ENCODE measurements around the gene ZBP1.

ZBP1 gene, protein sequence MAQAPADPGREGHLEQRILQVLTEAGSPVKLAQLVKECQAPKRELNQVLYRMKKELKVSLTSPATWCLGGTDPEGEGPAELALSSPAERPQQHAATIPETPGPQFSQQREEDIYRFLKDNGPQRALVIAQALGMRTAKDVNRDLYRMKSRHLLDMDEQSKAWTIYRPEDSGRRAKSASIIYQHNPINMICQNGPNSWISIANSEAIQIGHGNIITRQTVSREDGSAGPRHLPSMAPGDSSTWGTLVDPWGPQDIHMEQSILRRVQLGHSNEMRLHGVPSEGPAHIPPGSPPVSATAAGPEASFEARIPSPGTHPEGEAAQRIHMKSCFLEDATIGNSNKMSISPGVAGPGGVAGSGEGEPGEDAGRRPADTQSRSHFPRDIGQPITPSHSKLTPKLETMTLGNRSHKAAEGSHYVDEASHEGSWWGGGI

DNA sequence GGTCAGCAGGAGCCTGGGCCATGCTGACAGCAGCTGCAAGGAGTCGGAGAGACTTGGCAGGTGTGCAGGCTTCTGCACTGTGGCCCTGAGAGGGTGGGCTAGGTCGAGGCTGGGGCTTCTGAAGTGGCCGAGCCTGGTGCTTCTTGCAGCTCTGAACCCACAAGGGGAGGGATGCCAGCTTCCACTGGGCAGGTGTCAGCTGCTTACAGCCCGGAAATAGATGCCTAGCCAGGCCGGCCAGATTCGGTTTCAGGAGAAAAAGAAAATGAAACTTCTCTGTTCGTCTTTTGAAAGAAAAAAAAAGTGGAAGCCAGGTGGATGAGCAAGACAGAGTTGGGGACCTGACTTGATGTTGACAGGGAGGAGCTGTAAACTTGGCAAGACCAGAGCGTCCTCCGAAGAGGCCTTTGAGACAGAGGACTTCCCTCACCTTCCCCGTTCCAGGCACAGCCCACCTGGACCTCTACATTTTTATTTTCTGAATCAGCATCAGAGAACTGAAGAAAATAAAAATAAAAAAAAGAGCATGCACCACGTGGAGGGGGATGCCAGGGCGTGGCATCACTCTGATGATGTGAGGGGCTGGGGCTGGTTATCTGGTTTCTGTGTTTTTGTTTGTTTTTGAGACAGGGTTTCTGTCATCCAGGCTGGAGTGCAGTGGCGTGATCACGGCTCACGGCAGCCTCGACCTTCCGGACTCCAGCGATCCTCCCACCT lies at the start of gene ZBP1:
ZBP1 (minus strand) TSS at position 153 of the 717 bp plus-strand sequence; CDS start at position 22, 131 bp downstream.
- no peak for DNase-seq

- DNase-seq, result no peak
These were observed 49.4 kb upstream of the ZBP1 start for GRCh38 chr20:57669632-57670031.

- DNase-seq, result no peak
These were observed 47.9 kb upstream of the ZBP1 start for GRCh38 chr20:57667924-57668782.

DNA sequence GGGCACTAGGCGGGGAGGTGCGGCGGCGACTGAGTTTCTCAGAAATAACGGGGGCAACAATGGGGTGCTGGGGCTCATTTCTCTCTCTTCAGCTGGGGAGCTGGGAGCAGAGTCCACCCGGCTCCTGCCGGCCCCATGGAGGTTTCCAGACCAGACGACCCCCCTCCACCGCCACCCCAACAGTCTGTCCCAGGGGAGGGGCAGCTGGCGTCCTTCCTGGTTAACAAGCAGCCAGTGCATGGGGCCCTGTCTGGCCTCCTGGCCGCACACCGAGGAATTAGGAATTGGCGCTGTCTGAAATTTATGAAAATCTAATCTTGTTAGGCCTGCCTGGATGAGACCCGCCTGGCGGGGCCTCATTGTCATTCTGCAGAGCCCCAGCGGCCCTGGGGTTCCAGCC lies 47.2 kb upstream of the ZBP1 start:
- DNase-seq, result no peak

- DNase-seq, result no peak
These were observed 46.6 kb upstream of the ZBP1 start for GRCh38 chr20:57666834-57667157.

- no peak for DNase-seq
These were observed 46.0 kb upstream of the ZBP1 start for GRCh38 chr20:57666106-57666833.

GRCh38 chr20:57665589-57665971 lies 45.4 kb upstream of the ZBP1 start:
- no peak for DNase-seq

- no peak for DNase-seq
These were observed 44.8 kb upstream of the ZBP1 start for GRCh38 chr20:57664924-57665588.

DNA sequence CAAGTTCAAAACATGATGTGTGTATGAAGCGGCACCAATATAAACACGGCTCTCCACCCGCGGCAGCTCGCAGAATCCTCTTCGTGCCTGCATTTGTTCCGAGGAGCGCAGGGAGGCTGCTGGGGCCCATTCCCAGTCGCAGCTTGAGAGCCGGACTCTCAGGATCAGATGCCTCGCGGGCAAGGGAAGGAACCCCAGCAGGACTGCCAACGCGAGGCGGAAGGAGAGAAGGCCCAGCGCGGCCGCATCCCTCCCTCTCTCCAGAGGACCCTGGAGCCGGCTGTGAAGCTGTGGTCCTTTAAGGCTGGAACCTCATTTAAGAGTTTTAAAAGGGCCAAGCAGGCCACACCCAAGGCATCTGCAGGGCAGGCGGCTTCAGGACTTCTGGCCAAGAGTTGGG lies 44.2 kb upstream of the ZBP1 start:
- no peak for DNase-seq

GRCh38 chr20:57663681-57664451 lies 43.6 kb upstream of the ZBP1 start:
- DNase-seq, result no peak

GRCh38 chr20:57663241-57663640 lies 43.0 kb upstream of the ZBP1 start:
- DNase-seq, result no peak

DNA sequence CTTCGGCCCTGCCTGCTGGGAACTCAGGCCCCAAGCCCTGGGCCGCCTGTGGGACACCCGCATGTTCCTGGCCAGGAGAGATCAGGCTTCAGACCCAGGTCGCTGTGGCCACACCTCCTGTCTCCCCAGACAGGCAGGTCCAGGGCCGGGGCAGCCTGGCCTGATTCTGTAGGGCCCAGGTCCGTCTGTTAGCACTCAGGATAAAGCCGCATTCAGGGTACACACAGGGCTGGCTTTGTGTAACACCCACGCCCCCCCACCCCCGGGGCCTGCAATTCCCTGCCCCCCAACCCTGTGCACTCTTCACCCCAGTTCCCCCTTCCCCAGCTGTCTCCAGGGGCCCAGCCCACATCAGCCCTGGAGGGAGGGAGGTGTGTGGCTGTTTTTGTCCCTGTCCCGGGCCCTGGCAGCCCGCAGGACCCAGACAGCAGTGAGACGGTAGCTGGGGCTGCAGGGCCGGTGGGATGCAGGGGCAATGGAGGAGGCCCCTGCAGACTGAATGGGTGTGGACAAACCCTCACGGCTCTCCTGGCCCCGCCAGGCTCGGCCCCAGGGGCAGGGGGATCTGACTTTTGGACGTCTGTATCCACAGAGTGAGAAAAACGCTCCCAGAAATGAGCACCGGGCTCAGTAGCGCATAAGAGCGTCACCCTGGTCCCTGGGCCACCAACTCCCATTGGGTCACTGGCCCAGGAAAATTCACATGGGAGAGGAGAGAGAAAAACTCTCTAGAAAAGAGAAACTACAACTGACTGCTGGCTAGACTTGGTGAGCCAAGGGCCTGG lies 42.4 kb upstream of the ZBP1 start:
- no peak for DNase-seq

GRCh38 chr20:57661746-57662455 lies 41.7 kb upstream of the ZBP1 start:
- DNase-seq, result no peak

- no peak for DNase-seq
These were observed 40.9 kb upstream of the ZBP1 start for GRCh38 chr20:57660922-57661745.

GRCh38 chr20:57660181-57660921 lies 40.1 kb upstream of the ZBP1 start:
- no peak for DNase-seq

DNA sequence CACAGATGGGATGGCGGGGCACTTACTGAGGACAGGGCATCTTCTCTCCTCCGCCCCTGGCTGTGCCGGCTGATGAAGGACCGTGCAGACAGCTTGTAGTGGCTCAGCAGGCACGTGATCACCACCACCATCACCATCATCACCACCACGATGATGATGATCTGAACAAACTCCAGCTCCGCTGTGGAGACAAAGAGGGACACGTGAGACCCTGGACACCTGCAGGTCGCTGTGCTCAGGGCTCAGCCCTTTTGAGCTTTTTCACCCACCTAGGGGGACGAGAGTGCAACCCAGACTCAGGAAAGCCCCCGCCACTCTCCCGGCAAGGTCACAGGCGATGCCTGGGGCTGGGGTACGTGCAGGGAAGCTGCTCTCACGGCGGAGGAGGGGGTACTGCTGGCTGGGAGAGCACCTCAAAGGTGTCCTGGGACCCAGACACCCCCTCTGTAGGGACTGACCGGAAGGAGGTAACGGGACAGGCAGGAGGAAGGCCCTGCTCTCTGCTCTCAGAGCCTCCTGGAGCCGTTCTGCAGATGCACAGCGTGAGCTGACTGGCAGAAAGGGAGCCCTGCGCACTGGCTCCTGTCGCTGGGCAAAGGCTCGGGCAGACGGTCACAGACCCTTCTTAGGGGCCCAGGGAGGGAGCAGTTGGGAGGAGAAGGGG lies 39.4 kb upstream of the ZBP1 start:
- DNase-seq, result no peak

- no peak for DNase-seq
These were observed 38.7 kb upstream of the ZBP1 start for GRCh38 chr20:57658833-57659516.
